Stimulated activated CD8-positive, alpha-beta memory T cell treated with anti-CD3 and anti-CD28 coated beads, Interleukin-15, amount 100 ng/mL, for 4 hours (primary cell): ENCODE measurements around the gene PPM1H.
"Not testable (repeated sequence)": the region's sequence is repeated elsewhere in the genome, so short reads cannot be mapped to it uniquely, and the experiment has no call there.

Experiments
- DNase-seq, 2 donors: peaks; one replicate each; pipeline ENCODE4 v3.0.0-alpha.2; 2020; ENCODE audit warnings: low read depth in 2 of 2

PPM1H gene

DNA sequence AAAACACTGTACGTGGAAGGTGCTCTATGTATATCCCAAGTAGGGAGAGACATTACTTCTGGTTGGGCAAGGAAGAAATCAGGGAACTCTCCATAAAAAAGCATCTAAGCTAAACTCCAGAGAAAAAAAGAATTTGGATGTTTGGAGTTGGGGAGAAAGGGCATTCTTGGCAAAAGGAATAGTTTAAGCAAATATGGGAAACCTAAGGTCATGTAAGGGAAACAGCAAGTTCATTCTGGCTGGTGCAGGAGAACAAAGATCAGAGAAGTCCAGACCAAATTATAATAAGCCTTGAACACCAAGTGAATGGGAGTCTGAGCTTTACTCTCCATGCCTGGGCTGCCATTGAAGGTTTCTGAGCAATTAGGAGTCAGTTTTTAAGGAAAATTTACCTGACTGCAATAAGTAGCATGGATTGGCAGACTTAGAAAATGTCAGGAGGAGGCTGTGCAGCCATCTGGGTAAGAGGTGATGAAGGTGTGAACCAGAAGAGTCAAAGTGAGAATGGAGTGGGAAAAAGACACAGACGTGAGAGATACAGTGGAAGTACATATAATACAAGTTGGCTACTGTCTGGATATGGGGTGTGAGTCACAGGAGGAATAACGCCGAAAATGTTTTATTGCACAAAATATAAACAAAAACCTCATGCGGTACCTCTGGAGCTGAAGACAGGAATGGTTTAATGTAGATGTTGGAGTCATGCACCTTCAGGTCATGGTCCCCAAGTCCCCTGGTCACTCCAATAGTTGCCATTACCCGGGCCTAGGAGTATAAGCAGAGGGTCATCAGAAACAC is 245.7 kb downstream of the PPM1H start:
- DNase-seq = no peak

DNA sequence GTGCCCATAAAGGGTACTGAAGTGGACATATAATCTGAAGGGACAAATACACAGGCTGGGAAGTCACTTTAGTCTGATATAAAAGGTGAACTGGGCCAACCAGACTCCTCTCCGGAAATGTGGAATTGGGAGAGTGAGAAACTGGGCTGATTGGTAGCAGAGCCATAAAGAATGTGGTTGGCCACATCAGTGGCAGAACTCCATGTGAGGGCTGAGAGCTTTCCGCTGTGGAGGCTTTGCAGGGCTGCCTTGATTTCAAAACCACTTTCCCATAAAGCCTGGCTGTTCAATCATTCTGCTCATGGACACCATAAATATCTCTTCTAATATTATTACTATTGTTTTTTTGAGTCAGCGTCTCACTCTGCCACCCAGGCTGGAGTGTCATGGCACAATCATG is 248.0 kb downstream of the PPM1H start:
- DNase-seq = no peak

DNA sequence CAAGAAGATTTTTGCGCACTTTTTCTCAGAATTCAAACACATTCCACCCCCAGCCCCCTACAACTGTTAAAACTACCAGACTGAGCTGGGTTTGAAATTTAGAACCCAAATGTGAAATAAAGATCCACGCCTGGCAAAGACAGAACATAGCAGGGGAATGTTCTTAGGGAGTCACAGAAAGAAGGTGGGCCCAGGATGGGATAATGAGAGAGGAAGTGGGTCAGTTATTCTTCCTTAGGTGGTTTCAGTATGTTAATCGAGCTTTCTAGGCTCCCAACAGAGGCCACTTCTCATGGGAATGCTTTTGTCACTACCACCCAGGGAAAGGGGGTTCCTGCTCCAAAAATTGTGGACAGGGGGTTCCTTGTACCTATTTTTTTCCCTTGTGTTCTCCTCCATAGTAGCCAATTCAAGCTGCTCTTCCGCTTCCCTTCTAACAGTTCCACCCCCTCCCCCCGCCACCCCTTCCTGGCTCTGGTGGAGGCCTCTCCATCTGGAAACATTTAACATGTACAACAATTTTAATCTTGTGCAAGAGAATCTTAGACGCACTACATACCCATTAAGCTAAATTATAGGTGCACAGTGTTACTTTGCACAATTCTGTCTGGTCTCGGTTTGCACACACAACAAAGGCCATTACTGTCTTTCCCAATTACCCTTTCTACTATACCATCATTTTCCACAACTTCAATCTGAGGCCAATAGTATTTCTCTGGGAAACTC is 250.2 kb downstream of the PPM1H start:
- DNase-seq = no peak

DNA sequence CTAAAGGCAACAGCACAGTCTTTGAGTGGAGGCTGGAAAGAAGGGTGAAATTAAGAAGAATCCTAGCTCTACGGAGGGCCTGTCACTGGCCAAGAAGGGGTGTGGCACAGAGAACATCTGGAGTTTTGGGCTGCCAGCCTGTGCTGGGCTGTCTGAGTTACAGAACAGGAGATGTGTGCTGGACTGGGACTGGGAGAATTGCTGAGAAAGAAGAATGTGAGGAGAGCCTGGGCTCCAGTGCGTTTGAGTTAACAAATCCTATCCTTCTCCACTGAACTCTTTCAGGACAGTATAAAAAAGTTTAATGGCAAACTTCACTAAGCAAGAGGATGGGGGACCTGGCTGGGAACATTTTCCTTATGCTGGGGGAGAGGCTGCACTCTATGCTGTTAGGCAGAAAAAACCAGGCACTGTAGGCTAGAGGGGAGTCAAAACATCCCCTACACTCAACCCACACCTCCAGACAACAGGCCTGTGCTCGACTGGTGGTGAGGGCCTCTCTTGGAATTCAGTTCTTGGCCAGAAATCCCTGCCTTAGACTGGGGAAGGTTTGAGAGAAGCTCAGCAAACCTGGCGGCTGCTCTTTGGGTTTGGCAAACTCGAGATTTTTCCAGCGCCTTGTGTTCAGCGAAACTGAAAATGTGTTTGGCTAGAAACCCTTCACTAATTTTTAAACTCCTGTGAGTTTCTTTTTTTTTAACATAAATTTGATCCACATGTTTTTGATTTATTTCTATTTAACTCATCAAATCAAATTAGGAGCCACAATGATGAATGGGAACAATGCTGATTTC is 251.0 kb downstream of the PPM1H start:
- DNase-seq = no peak

DNA sequence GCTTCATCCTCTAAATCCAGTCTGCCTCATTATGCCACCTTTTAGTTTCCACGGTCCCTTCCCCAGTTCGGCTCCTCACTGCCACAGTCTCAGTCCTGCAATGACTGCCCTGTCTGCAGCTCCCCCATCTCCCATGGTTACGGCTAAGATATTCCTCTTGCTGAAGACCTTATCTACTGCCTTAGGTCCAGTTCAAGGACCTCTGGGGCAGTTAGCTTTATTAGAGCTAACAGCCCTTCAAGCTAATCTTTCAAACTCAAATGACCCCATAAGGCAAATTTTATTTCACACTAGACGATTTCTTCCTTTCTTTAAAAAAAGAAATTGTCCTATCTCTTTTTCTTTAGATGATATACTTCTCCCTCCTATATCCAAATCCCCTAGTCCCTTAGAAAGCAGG is 253.6 kb downstream of the PPM1H start:
- DNase-seq = no peak

DNA sequence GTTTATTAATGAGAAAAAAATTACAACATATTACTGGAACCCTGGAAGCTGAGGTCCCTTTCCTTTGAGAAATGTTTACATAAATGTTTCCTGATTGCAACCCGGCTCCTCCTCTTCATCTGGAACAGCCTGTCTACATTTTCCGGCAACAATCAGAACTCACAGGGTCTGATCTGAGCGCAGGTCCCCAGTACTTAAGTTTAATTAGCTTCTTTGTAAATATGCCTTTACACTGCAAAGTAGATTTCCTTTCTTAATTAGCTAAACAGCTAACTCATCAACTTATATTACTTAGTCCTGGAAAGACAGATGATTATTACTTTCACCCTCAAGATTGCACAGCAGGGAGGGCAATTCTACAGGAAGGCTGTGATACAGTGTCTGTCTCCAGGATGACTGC is 255.3 kb downstream of the PPM1H start:
- DNase-seq = no peak

DNA sequence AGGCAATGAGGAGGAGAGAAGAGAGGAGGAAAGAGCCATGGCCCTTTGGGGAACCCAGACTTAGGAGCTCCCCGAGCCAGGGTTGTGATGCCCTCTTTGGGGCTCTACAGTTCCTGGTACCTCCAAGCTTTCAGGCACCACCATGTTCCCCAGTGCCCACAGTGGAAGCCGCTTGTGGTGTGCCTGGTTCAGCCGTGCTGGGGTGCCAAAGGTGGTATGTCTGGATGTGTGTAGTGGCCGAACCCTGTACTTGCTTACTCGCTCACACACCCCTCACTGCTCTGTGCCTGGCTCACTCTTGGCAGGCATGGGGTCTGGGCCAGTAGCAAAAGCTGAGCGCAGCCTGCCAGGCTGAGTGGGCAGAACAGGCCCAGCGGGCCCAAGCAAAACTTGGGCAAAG is 257.6 kb downstream of the PPM1H start:
- DNase-seq = no peak

DNA sequence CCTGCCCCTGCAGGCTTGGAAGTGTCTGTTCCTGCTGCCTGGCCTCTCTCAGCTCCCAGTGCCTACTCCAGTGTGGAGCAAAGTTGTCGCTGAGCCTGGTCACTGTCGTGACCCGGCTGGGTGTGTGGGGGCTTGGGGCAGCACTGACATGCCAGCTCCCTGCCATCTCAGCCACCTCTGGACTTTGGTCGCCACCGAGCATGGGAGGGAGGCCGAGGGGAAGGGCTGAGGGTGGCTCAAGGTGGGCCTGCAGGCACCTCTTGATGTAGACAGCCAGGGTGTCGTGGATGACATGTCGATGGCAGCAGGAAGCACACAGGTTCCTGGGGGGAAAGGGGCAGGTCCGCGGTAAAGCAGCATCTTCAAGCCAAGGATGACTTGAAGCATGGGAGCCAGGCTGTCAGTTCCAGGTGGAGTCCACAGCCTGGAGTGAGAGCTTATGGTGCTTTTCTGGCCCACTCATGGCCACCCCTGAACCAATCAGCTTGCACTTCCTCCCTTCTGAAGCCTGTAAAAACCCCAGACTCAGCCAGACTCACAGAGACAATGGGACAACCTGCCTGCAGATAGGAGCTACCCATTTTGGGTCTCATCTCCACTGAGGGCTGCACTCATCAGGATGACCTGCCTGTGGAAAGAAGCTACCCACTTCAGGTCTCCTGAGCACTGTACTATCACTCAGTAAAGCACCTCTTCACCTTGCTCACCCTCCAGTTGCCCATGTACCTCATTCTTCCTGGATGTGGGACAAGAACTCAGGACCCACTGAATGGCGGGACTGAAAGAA is 258.2 kb downstream of the PPM1H start:
- no peak for DNase-seq

DNA sequence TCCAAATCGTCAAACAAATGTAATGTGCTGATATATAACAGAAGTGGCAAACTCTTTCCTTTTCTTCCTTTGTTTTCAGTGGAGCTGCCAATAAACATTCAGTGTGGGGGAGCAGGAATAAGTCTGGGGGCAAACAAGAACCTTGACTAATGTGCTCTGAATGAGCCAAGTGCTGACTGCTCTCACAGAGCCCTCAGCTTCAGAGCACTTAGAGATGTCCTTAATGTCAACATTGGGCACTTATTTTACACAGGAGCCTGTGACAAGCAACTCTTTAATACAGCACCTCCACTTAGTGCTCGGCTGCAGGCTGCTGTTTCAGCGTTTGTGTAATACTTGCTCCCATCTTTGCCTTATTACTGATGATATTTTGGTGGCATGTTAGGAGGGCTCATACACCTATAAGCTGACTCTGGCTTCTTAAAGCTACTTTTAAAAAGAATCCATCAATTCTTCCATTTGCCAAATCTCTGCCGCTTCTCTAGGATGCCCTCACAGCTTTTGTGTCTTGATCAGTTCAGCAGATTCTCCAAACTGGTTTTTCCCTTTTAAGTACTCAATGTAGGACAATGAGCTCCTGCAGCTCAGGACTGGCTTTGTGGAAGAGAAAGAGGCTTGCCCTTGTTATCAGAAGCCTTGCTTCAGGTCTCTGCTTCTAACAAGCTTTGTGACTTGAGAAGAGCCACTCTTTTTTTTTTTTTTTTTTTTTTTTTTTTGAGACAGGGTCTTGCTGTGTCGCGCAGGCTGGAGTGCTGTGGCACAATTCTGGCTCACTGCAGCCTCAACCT is 261.7 kb downstream of the PPM1H start:
- no peak for DNase-seq

DNA sequence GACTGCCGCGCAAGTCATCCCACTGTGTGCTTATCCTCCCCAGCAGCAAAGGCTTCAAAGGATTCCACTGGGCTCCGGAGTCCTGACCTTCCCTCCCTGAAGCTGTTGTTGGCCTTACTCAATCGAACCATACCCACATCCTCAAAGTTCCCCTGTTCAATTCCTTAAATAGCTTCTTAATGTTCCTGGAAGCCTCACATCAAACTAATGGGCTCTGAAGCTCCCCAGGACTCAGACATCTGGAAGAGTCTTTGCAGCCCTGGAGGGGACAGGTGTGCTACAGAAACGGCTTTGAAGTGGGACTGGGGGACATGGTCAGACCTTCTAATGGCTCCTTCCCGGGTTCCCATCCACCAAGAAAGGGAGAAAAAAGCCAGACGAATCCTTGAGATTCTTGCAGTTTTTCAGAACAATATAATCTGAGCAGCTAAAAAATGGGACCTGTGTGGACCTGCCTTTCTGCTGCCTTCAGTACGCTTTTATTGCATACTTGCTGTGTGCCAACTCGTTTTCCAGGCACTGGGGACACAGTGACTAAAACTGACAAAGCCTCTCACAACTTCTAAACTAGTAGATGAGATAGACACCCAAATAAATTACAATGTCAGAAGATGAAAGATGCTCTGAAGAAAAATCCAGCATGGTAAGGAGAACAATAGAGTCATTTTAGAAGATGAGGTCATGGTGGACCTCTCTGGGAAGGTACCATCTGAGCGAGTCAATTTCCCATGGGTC is 263.8 kb downstream of the PPM1H start:
- no peak for DNase-seq

DNA sequence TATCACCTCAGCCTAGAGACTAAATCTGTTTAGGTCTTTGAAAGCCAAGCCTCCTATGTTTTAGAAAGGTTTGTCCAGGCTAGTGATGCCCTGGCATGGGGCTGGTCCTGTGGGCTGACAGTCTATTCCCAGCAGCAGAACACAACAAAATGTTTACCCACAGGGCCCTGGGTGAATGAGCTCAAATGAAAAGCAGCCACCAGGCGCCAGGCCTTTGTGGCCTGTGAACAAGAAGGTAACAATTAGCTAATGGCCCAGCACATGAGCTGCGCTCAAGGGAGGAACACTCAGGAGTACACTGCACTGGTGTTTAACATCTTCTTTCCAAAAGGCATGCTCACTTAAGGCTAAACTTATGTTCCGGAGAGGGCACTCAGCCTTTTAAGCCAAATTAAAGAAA is 266.2 kb downstream of the PPM1H start:
- DNase-seq = no peak

DNA sequence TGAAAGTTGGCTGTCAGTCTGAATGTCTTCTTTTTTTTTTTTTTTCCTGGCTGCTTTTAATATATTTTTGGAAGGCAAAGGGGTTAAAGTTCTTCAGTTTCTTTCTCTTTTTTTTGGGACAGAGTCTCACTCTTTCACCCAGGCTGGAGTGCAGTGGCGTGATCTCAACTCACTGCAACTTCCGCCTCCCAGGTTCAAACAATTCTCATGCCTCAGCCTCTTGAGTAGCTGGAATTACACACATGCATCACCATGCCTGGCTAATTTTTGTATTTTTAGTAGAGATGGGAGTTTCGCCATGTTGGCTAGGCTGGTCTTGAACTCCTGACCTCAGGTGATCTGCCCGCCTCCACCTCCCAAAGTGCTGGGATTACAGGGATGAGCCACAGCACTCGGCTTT is 270.0 kb downstream of the PPM1H start:
- not testable (repeated sequence) for DNase-seq

DNA sequence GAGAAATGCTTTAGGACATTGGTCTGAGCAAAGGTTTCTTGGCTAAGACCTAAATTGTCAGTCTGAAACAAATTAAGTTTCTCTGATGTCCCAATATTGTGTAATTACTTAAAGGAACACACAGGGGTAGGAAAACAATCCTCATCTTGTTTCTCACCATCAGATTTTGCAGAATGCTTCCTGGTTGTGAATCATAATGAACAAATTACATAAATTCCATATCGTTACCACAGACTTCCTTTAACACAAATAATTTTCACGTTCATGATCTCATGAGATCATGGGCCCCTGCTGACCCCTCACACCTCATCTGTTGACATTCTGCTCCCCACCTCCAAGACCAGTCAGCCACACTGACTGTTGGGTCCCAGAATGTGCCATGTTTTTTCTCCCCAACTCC is 274.2 kb downstream of the PPM1H start:
- no peak for DNase-seq

DNA sequence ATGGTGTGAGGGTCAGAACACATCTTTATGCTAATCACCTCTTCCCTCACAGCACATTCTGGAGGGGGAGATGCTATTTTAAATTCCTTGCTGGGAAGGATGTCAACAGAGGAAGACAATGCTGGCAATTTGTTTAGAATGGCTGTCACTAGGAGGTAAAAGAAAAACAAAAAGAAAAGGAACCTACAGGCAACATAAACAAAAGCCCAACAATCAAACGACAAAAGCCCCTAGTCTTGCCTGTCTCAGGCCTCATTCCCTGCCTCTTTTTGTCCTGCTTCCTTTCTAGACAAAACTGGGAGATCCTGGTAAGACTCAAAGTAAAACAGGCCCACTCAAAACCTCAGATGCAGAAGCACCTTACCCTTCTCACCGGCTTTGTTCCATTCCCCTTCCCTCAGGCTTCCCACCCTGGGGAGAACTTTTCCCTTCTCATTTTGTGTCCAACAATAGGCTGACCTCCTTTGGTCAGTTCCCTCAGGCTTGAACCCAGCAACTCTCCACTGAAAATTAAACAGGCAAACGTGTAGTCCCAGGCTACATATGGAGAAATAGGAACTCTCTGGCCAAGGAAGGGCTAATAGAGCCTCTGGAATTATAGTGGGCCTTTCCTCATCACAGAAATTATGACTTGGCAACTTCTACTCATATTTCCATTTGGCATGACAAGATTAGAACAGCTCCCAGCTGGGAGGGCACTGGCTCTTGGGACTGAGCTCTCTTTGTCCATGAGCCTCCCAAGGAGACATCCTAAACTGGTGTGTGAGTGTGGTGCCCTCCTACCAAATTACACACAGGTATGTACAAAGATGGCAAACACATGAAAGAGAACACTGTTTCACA is 275.3 kb downstream of the PPM1H start:
- DNase-seq = no peak

DNA sequence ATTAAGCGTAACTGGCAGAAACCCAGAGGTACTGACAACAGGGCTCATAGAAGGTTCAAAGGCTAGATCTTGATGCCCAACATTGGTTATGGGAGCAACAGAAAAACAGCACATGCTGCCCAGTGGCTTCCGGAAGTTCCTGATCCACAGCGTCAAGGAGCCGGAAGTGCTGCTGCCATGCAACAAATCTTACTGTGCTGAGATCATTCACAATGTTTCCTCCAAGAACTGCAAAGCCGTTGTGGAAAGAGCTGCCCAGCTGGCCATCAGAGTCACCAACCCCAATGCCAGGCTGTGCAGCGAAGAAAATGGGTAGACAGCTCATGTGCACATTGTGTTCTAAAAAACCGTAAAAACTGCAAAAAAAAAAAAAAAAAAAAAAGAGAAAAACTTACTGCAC is 276.0 kb downstream of the PPM1H start:
- DNase-seq = no peak

DNA sequence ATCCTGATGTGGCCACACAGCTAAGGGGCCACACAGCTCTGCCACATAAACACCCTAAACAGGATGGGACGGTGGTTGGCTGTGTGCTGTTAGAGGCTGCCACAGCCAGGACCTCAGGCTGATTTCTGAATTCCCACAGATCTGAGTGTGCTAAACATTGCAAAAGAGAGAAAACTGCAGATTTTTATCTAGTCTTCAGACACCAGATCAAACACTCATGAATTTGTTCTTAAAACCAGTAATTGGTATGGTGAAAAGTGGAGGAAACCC is 277.7 kb downstream of the PPM1H start:
- no peak for DNase-seq

DNA sequence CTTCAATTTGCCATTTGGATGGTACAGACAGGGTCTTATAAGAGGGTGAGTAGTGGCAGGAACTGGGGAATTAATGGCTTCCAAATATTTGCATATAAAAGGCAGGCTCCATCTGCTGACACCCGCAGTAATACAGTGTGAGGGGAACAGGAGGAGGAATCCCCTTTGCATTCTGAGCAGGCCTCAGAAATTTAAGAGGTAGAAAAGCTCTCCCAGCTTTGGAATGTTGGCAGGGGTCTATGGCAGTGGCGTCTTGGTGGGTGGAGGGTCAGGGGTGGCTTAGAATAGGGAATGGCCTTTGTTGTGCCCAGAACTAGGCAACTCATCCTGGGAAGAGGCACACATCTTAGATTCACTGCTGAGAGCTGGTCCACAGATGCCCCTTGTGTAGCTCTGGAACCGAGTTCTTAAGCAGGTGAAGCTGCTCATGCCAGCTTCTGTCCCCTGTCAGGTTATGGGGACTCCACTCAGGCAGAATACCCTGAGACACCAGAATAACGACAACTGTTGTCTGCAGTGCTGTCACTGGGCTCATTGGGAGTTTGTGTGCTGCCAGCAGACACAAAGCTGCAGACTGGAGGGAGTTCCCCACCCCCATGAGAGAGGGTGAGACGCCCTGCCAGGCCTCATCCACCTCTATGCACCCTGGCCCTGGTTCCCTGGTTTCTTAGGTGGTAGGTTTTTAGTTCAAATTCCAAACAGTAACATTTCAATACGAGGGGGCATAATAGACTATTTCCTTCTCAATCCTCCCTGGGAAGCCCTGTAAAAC is 278.2 kb downstream of the PPM1H start:
- no peak for DNase-seq

DNA sequence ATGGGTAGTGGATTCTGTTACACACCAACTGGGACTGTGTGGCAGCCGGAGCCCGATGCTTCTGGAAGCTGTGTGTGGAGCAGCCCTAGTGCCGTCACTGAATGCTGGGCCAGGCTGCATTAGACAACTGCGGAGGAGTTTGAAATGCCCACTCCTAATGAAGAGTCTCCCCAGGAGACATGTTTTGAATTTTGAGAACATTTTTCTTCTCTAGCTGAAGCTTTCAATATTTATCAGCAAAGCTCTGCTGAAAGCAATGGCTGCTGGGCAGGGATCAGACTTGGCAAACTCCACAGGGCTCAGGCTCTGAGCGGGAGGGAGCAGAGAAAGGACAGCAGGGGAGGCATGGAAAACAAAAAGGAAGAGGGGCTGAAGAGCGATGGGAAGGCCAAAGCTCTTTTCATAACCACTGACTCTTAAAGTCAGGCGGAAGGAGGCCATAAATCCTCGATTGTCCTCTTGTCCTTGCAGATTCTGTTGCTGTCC is 279.2 kb downstream of the PPM1H start:
- DNase-seq = no peak
